GM18858 (cell line): ENCODE data around the gene CD44.

ENCODE experiments used
- ATAC-seq: cut with Tn5 transposase; IDR thresholded peaks from one replicate; pipeline ENCODE4 v1.9.1; 2021; ENCODE audit not compliant: unreplicated experiment

CD44 gene

DNA sequence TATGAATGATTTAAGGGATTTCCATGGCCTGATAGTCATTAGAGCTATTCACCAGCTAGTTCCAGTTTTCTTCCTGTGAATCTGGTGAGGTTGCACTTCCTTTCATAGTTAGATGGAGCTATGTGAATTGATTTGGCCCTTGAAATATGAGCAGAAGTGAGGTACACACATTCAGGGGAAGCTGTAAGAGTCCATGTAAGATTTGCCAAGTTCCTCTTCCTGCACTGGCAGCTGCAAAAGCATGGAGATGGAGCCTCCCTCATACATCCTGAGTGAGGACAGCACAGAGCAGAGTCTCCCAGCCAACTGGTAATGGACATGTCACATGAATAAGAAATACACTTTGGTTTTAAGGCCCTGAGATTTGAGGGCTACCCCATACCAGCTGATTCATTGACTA is 111.7 kb downstream of the CD44 start:
- no peak for ATAC-seq

GRCh38 chr11:35253237-35253636 is 114.3 kb downstream of the CD44 start:
- ATAC-seq: no peak

DNA sequence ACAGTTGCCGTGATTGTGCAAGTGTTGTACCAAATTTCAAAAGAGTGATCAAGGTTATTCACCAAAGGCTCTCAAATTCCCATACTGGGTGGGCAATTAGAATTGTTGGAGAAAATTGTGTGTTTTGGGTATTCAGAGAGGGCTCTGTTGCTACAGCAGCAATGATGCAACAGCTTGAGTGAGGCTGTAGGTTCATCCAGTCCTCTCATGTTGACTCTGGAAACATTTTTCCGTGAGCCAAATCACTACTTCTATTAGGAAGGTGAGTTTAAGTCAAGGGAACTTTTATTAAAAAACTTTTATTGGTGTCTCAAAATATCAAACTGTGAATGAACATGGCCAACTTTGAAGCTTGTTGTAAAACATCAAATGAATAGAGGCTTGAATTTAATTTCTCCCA is 116.5 kb downstream of the CD44 start:
- no peak for ATAC-seq

DNA sequence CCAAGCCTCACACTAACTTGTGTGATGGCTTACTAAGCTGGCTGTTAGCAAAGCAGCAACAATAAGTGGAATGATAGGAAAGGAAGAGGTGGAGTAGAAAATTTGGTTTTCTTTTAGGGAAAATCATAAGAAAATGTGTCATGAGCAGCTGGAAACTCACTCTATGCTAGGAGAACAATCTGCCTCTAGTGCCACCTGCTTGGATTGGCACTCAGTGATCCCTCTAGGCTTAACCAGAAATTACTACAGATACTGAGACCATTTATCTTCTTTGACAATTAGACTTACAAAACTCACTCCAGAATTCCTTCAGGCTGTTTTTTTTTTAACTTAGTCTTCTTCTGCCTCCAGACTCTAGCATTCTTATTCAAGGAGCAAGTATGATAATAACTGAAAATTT is 117.3 kb downstream of the CD44 start:
- ATAC-seq: no peak

DNA sequence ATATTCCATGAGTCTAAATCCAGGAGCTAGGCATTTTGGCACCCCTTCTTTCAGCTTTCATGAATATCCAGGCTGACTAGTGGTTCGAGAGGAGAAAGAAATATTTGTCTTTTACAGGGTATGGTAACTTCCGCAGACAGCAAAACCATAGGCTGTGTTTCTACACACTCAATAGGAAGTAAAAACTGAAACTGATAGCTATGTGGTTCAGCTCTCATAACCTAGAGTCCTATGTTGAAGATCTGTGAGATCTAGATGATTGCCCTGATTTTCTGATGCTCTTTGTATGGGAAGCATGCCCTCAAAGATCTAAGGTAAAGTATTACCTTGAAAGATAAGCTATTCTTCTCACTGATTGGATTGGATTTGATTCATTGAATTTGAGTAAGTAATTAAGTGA is 118.3 kb downstream of the CD44 start:
- peak; percentile 100 for ATAC-seq

DNA sequence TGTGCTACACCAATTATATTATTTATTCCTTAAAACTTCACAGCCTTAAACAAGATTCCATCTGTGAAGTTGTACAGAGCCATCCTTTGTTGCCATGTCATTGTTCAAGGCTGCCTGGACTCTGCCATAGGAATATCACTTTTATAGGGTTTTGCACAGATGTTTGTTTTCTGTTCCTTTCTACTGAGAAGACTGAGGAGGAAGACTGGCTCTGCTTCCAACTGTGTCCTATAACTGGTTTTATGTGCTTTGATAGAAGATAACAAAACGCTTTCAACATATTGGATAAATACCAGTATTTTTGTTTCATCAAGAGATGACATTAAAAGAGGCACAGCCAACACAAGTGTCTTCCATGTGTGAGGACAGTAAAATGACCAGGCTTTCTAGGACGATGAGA is 120.6 kb downstream of the CD44 start:
- no peak for ATAC-seq

GRCh38 chr11:35260342-35260985 is 121.5 kb downstream of the CD44 start:
- no peak for ATAC-seq

DNA sequence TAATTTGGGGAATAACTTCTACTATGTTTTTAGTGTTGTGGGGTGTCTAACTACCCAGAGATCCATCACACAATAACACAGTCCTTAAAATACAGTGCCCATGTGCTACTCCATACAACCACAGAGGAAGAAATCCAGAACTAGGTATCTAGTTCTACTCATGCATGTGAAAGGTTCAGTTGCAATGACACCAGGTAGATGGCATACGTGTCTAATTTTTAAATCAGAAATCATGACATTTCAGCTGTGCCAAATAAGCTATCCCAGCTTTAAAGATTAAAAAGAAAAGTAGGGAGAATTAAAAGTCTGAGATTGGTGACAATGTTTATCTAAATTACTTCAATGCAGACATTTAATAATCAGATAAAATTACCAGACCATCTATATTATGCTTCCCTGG is 122.2 kb downstream of the CD44 start:
- ATAC-seq: no peak

- no peak for ATAC-seq
Observed at GRCh38 chr11:35262056-35262455, 123.1 kb downstream of the CD44 start.

DNA sequence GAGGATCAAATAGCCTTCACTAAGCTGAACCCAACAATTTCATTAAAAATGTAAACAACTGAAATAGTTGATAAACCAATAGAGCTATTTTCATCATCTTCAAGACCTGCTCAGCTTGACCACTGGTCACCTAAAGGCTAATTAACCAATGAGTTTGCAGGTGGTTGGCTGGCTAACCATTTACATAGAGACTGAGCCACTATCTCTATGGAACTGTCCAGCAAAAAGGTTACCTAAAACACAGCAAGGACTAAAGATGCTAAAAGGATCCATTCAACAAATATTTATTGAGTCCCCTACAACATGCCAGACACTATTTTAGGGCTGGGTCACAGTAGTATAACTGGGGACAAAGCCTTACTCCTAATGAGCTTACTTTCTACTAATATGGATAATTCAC is 123.8 kb downstream of the CD44 start:
- ATAC-seq: no peak

DNA sequence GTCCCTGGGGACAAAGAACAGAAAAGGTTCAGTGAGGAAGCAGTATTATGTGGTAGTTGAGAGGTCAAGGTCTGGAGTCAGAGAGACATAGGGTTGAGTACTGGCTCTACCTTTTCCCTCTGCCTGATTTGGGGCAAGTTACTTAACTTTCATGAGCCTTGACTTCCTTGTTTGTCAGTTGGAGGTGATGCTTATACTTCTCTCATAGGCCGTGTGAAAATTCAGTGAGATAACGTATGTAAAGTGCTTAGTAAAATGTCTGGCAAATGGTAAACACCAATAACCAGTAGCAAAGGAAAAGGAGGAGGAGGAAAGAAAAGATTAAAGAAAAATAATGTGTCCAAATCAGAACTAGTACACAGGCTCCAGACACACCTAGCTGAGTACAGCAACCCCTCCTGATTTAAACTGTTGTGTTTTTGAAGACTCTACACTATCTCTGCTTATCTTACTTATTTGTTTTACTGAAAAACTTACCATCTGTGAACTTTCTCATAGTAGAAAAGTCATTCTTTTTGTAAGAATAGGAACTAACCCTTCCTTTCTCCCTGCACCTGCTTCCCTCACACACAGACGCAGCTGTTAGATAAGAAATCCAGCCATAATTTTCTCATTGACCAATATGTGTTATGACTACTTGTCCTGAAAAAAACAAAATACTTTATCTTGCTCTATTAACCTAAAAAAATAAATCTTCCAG is 126.9 kb downstream of the CD44 start:
- no peak for ATAC-seq

DNA sequence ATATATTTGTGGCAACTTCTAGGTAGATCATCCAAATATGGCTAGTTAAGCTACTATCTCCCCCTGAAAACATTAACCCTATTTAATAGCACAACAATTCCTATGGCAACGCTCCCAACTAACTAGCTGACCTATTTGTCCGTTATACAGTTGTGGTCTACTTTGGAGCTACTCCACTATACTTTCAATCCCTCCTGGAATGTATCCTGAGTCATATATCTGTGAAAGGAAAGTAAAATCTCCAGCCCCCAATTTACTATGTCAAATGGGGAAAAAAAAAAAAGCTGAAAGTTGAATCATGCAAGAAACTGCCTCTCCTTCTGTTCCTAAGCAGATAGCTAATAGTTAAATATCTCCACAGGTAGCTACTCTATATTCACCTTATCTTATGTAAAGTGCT is 128.5 kb downstream of the CD44 start:
- ATAC-seq: no peak

GRCh38 chr11:35270342-35270741 is 131.4 kb downstream of the CD44 start:
- no peak for ATAC-seq

- ATAC-seq: no peak
Observed at GRCh38 chr11:35271031-35271430, 132.1 kb downstream of the CD44 start.

DNA sequence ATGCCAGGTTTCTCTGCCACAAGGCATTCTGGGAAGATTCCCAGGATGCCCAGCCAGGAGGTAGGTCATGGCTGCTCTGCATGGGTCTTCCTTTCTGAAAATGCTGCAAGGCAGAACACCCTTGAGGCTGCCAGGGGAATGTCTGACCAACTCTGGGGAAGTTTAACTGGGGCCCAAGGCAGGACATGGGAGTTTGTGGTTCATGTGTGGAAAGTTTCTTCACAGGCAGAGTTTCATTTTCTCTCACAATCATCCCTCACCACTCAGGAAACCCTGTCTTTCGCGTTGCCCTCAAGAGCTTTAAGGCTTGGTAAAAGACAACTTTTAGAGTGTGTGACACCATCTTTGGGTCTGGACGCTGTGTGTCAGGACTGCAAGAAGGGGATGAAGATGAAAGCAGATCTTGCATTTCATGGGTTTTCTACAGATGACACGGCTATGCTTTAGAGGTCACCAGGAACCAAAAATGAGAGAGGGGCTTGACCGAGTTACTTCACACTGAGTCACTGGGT is 133.5 kb downstream of the CD44 start:
- ATAC-seq: peak; percentile 81

DNA sequence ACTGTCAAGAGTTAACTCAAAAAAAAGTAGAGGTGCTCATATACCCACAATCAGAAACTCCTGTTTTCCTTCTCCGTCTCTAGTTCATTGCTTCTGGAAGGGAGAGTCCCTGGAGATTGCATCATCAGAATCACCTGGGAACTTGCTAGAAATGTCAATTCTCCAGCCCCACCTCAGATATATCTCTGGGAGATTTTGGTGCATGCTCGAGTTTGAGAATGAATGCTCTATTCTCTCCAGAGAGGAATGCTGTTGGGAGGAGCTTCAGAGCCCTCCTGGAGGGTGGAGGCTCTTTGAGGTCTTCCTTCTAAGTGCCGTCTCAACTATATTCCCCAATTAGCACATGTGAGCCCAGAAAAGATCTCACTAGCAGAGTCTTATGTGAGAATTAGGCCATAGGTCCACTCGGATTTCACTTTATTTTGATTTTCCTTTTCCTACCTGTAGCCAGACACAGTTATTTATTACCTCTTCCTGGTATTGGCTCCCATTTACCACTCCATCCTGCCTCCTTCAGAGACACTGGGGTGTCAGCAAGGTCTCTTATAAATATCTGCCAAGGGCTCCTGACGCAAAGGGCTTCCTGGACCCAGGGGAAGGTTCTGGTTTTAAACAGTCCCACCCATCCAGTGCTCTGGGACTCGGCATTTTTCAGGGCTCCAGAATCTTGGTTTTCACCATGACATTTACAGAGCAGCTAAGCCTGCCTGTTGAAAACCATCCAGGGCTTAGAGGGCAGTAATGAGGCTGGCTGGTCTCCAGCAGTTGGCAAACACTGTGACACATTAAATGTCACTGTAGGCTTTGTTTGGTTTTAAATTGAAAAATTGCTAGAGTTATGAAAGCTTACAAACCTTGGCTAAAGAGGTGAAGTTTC is 136.2 kb downstream of the CD44 start:
- no peak for ATAC-seq

DNA sequence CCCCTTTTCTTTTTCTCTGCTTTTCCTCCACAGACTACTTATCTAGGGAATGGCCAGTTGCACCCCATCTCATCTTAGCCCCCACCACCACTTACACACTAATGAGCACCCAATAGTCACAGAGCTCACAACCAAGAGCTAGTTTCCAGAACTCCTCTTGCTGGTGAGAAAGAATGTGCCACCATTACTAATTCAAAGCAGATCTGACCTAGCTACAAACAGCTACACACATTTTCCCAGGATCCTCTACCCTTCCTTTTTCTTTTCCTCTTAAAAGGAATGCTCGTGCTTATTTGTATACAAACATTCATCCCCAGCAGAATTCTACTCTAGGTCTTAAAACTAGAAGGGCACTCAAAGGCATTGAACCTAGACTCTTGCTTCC is 136.8 kb downstream of the CD44 start:
- ATAC-seq: no peak

GRCh38 chr11:35276396-35277145 is 137.6 kb downstream of the CD44 start:
- no peak for ATAC-seq

- ATAC-seq: no peak
Observed at GRCh38 chr11:35277827-35278226, 138.9 kb downstream of the CD44 start.

GRCh38 chr11:35280727-35281126 is 141.8 kb downstream of the CD44 start:
- no peak for ATAC-seq

- ATAC-seq: no peak
Observed at GRCh38 chr11:35281169-35281688, 142.3 kb downstream of the CD44 start.
